ENCODE measurements around the gene SEMA3G.

Gene SEMA3G

DNA sequence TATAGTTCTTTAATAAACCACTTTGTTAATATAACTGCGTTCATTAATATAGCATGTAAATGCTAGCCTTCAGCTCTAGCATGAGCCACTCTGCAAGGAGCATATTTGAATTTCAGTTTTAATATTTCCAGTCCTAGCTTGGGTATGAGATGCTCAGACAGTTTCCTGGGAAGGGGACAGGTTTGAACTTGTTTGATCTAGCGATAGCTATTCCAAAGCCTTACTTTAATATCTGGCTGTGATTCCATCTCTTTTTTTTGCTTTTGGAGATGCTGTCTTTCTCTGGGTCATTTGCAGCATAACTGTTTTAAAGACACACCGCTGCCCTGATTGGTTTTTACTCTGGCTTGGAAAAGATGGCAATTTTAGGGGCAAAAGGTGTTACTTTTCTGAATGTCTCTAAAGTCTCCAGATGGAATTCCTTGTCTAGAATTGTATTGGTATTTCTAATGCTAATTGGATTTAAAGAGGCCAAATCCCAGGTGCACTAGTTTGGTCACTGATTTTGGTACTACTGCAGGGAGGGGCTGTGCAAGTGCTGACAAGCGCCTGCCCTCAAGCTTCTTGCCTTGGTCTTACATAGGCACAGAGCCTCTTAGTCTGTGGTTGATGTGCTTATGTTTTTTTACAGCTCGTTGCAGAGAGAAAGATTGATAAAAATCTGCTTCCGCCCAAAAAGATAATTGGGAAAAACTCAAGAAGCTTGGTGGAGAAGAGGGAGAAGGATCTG, 13.3 kb upstream of the SEMA3G start:
- H3K9ac ChIP-seq (ENCODE audit: low read depth, low read length): no peak overlapping the region
- H3K4me1 ChIP-seq (ENCODE audit: control insufficient read depth, insufficient read depth, low read length): peaks cover 21% of the 10 kb centered on the region
- peaks cover 38% of the 10 kb centered on the region for H3K36me3 ChIP-seq (ENCODE audit: insufficient read depth, low read length)

DNA sequence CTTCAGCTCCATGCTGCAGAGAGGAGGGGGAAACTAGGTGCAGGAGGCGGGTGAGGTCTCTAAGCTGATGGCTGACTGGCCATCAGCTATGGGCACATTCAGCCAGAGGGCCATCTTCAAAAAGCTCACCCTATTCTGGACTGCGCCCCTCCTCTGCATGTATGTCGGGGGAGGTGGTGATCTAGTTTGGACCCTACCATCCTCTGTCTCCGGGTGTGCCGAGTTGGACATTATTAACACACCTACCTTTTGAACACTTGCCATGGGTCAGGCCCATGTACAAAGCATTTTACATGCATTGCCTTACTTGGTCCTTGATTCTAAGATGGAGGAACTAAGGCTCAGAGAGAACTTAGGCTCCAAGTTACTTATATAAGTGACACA, 11.9 kb upstream of the SEMA3G start:
- H3K9me3 ChIP-seq (replicated peaks; ENCODE audit: low read length): no peaks in the 10 kb centered on the region
- H3K4me1 ChIP-seq (ENCODE audit: control insufficient read depth, insufficient read depth, low read length): peaks cover 27% of the 10 kb centered on the region
- H3K27me3 ChIP-seq (ENCODE audit: control insufficient read depth, insufficient read depth, low read length): no peaks in the 10 kb centered on the region
- peak overlapping the region; percentile 83 for H3K9ac ChIP-seq (ENCODE audit: low read depth, low read length)
- H3K4me2 ChIP-seq (ENCODE audit: low read length): peak overlapping the region; percentile 88
- H3K4me3 ChIP-seq (ENCODE audit: low read length): peak overlapping the region; percentile 84
- H3K36me3 ChIP-seq (ENCODE audit: insufficient read depth, low read length): peaks cover 31% of the 10 kb centered on the region

More for the DNA sequence above, 13.3 kb upstream of the SEMA3G start:
- Histone ChIP-seq H3K27me3 (ENCODE audit: control insufficient read depth, insufficient read depth, low read length) (no peaks in the 10 kb centered on the region), H3K9me3 (replicated peaks; ENCODE audit: low read length) (no peaks in the 10 kb centered on the region), H3K4me2 (ENCODE audit: low read length) (no peak overlapping the region), H3K4me3 (ENCODE audit: low read length) (no peak overlapping the region)

DNA sequence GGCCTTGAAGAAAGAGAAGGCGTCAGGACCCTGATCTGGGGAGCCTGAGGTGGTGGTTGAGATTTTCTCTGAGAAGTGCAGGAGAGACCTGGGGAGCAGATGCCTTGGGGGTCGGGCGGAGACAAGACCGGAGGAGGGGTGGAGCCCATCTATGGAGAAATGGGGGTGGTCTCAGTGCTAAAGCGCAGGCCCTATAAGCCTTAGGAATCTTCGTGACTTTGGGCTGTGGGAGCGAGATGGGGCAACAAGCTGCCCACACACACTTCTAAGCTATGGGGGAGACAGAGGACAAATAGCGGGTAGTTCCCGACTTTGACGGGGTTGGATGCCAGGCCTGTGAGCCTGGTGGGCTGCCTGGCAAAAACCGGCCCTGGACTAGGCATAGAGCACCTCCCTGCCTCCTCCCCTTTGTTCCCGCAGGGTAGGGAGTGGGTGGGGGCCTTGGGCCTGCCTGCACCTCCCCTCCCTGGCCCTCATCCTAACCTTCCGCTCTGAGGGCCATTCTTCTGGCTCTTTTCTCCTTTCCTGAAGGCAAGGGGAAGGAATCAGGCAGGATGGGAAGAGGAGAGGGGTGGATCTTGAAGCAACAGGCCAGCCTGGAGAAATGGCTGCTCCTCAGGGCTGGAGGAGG, 11.4 kb upstream of the SEMA3G start:
- peaks cover 31% of the 10 kb centered on the region for H3K36me3 ChIP-seq (ENCODE audit: insufficient read depth, low read length)
- peak overlapping the region; percentile 83 for H3K9ac ChIP-seq (ENCODE audit: low read depth, low read length)
- H3K4me3 ChIP-seq (ENCODE audit: low read length): peak overlapping the region; percentile 84
- peaks cover 27% of the 10 kb centered on the region for H3K4me1 ChIP-seq (ENCODE audit: control insufficient read depth, insufficient read depth, low read length)
- peak overlapping the region; percentile 88 for H3K4me2 ChIP-seq (ENCODE audit: low read length)
- H3K27me3 ChIP-seq (ENCODE audit: control insufficient read depth, insufficient read depth, low read length): no peaks in the 10 kb centered on the region
- no peaks in the 10 kb centered on the region for H3K9me3 ChIP-seq (replicated peaks; ENCODE audit: low read length)

DNA sequence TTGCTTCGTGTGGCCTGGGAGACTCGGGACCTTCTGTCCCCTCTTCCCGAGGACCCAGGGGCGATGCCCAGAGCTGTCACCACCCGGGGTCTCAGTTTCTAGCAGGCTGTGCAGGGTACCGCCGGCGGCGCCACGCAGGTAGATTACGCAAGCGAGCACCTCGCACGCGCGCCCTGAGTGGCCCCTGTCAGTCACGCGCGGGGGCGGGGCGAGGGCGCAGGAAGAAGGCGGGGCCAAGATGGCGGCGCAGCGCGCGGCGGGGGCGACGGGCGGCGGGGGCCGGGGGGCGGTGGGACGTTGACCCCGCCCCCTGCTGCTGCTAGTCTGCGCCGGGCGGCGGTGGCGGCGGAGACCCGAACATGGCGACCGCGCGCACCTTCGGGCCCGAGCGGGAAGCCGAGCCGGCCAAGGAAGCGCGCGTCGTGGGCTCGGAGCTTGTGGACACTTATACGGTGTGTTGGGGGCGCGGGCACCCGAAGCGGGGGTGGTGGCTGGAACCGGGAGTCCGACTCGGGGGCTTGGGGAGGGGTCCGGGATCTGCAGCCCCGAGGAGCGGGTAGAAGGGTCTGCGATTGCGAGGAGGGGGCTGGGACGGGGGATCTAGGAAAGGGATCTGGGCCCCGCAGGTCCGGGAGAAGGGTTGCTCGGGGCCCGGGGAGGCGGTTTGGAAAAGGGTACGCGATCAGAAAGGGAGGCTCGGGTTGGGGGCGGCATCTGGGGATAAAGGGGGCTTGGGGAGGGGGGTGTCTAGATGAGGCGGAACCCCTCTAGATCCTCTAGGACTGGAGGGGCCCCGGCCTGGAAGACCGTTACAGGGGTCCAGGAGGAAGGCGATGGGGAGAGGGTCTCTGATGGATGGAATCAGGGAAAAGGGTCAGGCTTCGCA, 10.6 kb upstream of the SEMA3G start, which contains the start of gene NISCH:
Gene NISCH, plus strand, starts transcription at position 322 of the 886 bp plus-strand sequence. Its CDS starts 38 bp downstream, at position 360.
- Histone ChIP-seq H3K4me3 (ENCODE audit: low read length) (peak within 1 kb of the TSS; percentile 84), H3K4me1 (ENCODE audit: control insufficient read depth, insufficient read depth, low read length) (peaks cover 30% of the 10 kb centered on the region), H3K36me3 (ENCODE audit: insufficient read depth, low read length) (peaks cover 26% of the 10 kb centered on the region), H3K27me3 (ENCODE audit: control insufficient read depth, insufficient read depth, low read length) (no peaks in the 10 kb centered on the region), H3K4me2 (ENCODE audit: low read length) (peak within 1 kb of the TSS; percentile 94), H3K9ac (ENCODE audit: low read depth, low read length) (peak within 1 kb of the TSS; percentile 83), H3K9me3 (replicated peaks; ENCODE audit: low read length) (no peaks in the 10 kb centered on the region)

DNA sequence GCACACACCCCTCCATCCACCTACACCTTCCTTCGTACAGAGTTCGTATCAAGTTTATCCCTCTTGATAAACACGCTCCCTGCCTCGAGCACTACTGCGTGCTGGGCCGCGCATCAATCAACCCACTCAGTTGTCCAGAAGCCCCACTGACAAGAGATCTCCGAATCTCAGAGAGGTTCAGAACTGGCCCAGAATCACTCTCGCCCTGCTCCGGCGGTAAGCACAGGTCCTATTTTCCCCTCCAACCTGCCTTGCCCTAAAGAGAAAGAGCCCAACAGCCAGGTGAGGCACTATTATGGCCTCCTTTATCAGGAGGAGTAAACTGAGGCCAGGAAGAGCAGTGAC, 10.0 kb upstream of the SEMA3G start:
- H3K27me3 ChIP-seq (ENCODE audit: control insufficient read depth, insufficient read depth, low read length): no peaks in the 10 kb centered on the region
- H3K9ac ChIP-seq (ENCODE audit: low read depth, low read length): peak overlapping the region; percentile 81
- peak overlapping the region; percentile 84 for H3K4me3 ChIP-seq (ENCODE audit: low read length)
- no peaks in the 10 kb centered on the region for H3K9me3 ChIP-seq (replicated peaks; ENCODE audit: low read length)
- peaks cover 21% of the 10 kb centered on the region for H3K36me3 ChIP-seq (ENCODE audit: insufficient read depth, low read length)
- H3K4me2 ChIP-seq (ENCODE audit: low read length): peak overlapping the region; percentile 94
- peaks cover 36% of the 10 kb centered on the region for H3K4me1 ChIP-seq (ENCODE audit: control insufficient read depth, insufficient read depth, low read length)

DNA sequence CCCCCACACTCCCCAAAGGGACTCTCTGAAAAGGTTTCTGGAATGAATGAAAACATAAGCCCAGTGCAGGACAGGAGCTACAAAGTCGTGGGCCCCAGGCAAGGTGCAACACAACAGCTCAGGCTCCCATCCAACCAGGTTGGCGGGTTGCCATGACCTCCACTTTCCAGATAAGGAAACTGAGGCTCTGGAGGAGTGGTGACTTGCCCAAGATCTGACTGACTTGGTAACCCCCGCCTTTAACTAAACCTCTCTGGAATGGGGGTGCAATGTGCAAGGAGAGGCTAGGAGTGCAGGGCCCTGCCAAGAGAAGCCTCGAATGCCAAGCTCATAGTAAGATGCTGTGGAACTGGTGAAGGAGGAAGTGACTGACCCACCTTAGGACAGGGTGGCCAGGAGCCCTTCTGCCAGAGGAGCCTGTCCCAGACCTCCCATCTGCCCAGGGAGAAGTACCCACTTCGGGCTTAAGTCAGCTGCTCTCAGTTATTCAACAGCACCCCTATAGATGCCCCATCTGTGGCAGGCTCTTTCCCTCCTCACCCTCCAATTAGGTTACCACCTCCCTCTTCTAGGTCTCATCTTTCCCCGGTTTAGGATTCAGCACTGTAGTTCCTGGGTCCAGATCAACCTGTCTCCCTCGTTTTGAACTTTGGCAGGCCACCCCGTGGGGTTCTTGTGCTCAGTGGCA, 9.5 kb upstream of the SEMA3G start:
- Histone ChIP-seq H3K4me2 (ENCODE audit: low read length) (peak overlapping the region; percentile 94), H3K9me3 (replicated peaks; ENCODE audit: low read length) (no peaks in the 10 kb centered on the region), H3K4me1 (ENCODE audit: control insufficient read depth, insufficient read depth, low read length) (peaks cover 39% of the 10 kb centered on the region), H3K4me3 (ENCODE audit: low read length) (peak overlapping the region; percentile 84), H3K36me3 (ENCODE audit: insufficient read depth, low read length) (peaks cover 21% of the 10 kb centered on the region), H3K9ac (ENCODE audit: low read depth, low read length) (peak overlapping the region; percentile 81), H3K27me3 (ENCODE audit: control insufficient read depth, insufficient read depth, low read length) (no peaks in the 10 kb centered on the region)

DNA sequence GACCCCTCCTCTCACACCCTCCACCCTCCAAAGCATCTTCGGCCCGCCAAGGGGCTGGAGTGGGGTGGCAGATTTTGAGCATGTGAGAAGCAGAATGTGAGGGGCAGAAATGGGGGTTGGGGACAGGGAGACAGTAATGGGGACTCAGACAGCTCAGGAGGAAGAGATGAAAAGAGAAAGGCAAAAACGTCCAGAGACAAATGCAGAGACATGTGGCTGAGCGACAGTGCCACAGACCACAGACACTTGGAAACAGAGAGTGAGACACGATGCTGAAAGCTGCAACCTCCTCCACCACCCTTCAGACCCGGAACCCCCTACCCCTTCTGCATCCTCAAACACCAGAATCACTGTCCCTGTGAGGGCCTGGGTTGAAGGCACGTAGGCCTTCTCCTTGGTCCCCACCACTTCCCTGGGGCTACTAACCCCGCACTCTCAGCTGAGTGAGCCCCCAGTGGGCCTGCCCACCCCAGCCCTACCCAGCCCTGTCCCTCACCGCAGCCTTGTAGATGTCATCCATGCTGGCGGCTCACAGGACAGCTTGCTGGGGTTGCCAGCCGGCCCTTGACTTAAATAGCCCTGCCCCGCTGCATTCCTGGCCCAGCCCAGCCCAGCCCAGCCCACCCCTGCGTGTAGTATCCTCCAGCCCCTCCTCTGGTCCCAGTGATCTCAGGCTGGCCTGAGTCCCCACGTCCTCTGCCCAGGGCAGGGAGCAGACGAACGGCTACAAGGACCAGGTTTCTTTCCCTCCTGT, 8.8 kb upstream of the SEMA3G start, which contains the start of gene TNNC1:
Gene TNNC1, minus strand, starts transcription at position 546 of the 754 bp plus-strand sequence. Its CDS starts 26 bp downstream, at position 520.
- H3K36me3 ChIP-seq (ENCODE audit: insufficient read depth, low read length): peaks cover 13% of the 10 kb centered on the region
- peak within 1 kb of the TSS; percentile 81 for H3K9ac ChIP-seq (ENCODE audit: low read depth, low read length)
- peak within 1 kb of the TSS; percentile 94 for H3K4me2 ChIP-seq (ENCODE audit: low read length)
- peak within 1 kb of the TSS; percentile 84 for H3K4me3 ChIP-seq (ENCODE audit: low read length)
- H3K4me1 ChIP-seq (ENCODE audit: control insufficient read depth, insufficient read depth, low read length): peaks cover 39% of the 10 kb centered on the region
- H3K27me3 ChIP-seq (ENCODE audit: control insufficient read depth, insufficient read depth, low read length): no peaks in the 10 kb centered on the region
- no peaks in the 10 kb centered on the region for H3K9me3 ChIP-seq (replicated peaks; ENCODE audit: low read length)

DNA sequence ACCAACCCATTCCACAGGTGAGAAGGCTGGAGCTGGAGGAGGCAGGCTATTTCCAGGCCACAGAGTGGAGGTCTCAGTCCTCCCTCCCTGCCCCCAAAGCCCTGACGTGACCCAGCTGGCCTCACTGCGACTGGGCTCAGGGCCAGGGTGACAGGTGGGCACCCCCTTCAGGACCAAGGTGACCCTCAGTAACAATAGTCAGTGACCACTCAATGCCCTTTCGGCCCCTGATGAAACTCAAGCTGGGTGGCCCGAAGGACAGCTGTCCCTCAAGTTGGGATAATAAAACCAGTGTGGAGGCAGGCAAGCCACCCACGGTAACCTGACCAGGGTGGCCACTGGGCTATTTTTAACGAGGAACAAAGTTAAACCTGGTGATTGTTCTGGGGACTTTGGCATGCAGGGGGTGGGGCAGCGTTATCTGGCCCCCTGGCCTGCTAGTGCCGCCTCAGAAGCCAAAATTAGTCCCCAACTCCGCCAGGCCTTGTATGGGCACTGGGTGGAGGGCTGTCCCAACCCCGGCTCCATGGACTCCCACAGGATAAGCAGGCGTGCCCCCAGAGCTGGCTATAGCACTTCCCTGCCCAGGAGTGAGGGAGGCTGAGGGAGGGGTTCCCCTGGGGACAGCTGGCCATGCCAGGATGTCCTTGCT, 7.8 kb upstream of the SEMA3G start:
- Histone ChIP-seq H3K4me2 (ENCODE audit: low read length) (no peak overlapping the region), H3K4me3 (ENCODE audit: low read length) (no peak overlapping the region), H3K9me3 (replicated peaks; ENCODE audit: low read length) (no peaks in the 10 kb centered on the region)

DNA sequence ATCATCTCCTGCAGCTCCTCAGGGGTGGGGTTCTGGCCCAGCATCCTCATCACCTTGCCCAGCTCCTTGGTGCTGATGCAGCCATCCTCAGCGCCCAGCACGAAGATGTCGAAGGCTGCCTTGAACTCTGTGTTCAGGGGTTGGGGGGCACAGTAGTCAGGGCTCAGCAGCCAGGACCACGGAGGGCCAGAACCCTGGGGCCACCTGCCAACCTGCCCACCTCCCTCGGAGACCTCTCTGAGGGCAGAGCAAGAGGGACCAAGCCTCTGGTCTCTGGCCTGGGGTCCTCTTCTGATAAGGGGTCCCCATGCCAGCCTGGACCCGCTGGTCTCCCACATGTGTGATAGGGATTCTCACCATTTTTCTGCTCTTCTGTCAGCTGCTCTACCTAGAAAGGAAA, 7.2 kb upstream of the SEMA3G start:
- H3K36me3 ChIP-seq (ENCODE audit: insufficient read depth, low read length): no peaks in the 10 kb centered on the region
- no peak overlapping the region for H3K4me2 ChIP-seq (ENCODE audit: low read length)
- no peaks in the 10 kb centered on the region for H3K27me3 ChIP-seq (ENCODE audit: control insufficient read depth, insufficient read depth, low read length)
- peaks cover 37% of the 10 kb centered on the region for H3K4me1 ChIP-seq (ENCODE audit: control insufficient read depth, insufficient read depth, low read length)
- H3K9ac ChIP-seq (ENCODE audit: low read depth, low read length): no peak overlapping the region
- H3K4me3 ChIP-seq (ENCODE audit: low read length): no peak overlapping the region
- no peaks in the 10 kb centered on the region for H3K9me3 ChIP-seq (replicated peaks; ENCODE audit: low read length)

More for the DNA sequence above, 7.8 kb upstream of the SEMA3G start:
- Histone ChIP-seq H3K4me1 (ENCODE audit: control insufficient read depth, insufficient read depth, low read length) (peaks cover 39% of the 10 kb centered on the region), H3K27me3 (ENCODE audit: control insufficient read depth, insufficient read depth, low read length) (no peaks in the 10 kb centered on the region), H3K36me3 (ENCODE audit: insufficient read depth, low read length) (peaks cover 4% of the 10 kb centered on the region), H3K9ac (ENCODE audit: low read depth, low read length) (no peak overlapping the region)

Data from skeletal muscle satellite cell (primary cell).